T-helper 2 cell treated with Interferon-gamma antibody and Interleukin-4, amounts not matched to agents 5 μg/mL and 100 μg/mL, for 36 hours (primary cell): ENCODE data around the gene FKRP.
"Not testable (repeated sequence)": the region's sequence is repeated elsewhere in the genome, so short reads cannot be mapped to it uniquely, and the experiment has no call there.

Source experiments
- DNase-seq: peaks from one replicate; pipeline ENCODE4 v3.0.0; 2021; ENCODE audit warnings: low spot score
- H3K27ac Mint-ChIP-seq: one replicate; pipeline ENCODE4 v1.8.0; 2021; ENCODE audit warnings: mild to moderate bottlenecking, mixed read lengths
- H3K27me3 Mint-ChIP-seq: one replicate; pipeline ENCODE4 v1.8.0; 2021; ENCODE audit warnings: low read depth, mixed read lengths
- H3K36me3 Mint-ChIP-seq: one replicate; pipeline ENCODE4 v1.8.0; 2021; ENCODE audit warnings: low read depth, mixed read lengths
- H3K4me1 Mint-ChIP-seq: one replicate; pipeline ENCODE4 v1.8.0; 2021; ENCODE audit warnings: low read depth, mixed read lengths
- H3K4me3 Mint-ChIP-seq: one replicate; pipeline ENCODE4 v1.8.0; 2022; ENCODE audit warnings: mild to moderate bottlenecking, moderate library complexity, mixed read lengths
- H3K9me3 Mint-ChIP-seq: one replicate; pipeline ENCODE4 v1.8.0; 2021; ENCODE audit warnings: mixed read lengths

Gene FKRP

DNA sequence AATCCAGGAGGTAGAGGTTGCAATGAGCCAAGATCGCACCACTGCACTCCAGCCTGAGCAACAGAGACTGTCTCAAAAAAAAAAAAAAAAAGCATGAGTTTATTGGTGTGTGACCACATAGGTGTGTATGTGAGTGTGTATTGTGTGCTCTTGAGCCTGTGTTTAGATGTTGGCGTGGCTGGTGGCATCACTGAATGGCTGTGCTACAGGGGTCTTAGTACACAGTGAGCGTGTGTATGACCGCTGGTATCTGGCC lies 40.1 kb downstream of the FKRP start:
- peaks cover 54% of the 10 kb centered on the region for H3K36me3 Mint-ChIP-seq
- H3K4me1 Mint-ChIP-seq, result peaks cover 47% of the 10 kb centered on the region
- H3K27ac Mint-ChIP-seq, result peak overlapping the region; percentile 90
- peak overlapping the region; percentile 92 for H3K4me3 Mint-ChIP-seq
- H3K9me3 Mint-ChIP-seq, result no peaks in the 10 kb centered on the region
- DNase-seq, result no peak
- H3K27me3 Mint-ChIP-seq, result no peaks in the 10 kb centered on the region

DNA sequence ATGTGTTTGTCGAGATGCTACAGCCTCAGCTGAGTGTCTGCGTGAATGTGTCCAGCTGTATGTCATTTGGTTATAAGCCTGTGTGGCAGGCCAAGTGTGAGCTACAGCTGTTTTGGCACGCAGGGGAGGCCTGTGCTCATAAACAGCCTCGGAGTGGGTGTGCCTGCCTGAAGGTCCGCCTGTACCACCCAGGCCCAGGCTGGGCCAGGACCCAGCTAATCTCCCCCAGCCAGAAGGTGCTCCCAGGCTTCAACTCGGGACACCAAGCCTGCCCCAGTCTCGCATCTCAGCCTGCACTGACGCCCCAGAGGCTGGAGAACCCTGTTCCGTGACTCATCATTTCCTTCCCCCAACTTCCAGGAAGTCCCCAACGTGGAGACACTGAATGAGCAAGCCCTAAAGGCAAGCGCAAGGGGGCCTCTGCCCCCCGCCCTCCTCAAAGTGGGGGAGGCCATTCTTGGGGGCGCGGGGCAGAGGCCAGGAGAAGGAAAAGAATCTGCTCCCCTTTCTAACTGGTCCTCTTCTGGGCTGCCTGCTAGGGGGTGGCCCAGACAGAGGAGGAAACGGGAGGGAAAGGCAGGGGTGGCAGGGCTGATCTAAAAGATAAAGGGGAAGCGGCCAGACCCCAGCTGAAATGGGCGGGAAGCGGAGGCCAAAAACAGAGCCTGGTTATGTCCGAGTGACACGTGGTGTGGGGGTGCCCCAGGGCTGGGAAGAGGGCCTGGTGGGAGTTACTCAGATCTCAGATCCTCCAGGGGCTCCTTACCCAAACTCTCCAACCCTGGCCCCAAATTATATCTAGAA lies 40.6 kb downstream of the FKRP start:
- H3K36me3 Mint-ChIP-seq, result peaks cover 53% of the 10 kb centered on the region

DNA sequence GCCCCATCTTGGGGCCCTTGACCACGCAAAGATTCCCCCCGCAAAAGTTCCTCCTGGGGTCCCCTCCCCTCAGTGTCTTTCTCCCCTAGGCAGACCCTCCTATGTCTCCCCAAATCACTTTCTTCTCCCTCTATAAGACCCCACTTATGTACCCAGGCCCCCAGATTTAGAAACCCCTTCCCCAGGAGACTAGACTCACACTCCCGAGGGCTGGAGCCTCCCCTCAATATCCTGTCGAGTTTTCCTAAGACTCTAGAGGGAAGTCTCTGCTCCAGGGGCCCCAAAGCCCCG lies 41.1 kb downstream of the FKRP start:
- peak overlapping the region; percentile 90 for H3K27ac Mint-ChIP-seq
- DNase-seq, result no peak
- peaks cover 48% of the 10 kb centered on the region for H3K36me3 Mint-ChIP-seq
- peak overlapping the region; percentile 92 for H3K4me3 Mint-ChIP-seq
- peaks cover 50% of the 10 kb centered on the region for H3K4me1 Mint-ChIP-seq
- no peaks in the 10 kb centered on the region for H3K9me3 Mint-ChIP-seq
- H3K27me3 Mint-ChIP-seq, result no peaks in the 10 kb centered on the region

More for the DNA sequence above, 40.6 kb downstream of the FKRP start:
- peaks cover 46% of the 10 kb centered on the region for H3K4me1 Mint-ChIP-seq
- H3K9me3 Mint-ChIP-seq, result no peaks in the 10 kb centered on the region
- DNase-seq, result peak; percentile 86
- H3K4me3 Mint-ChIP-seq, result peak overlapping the region; percentile 92
- peak overlapping the region; percentile 90 for H3K27ac Mint-ChIP-seq
- H3K27me3 Mint-ChIP-seq, result no peaks in the 10 kb centered on the region

DNA sequence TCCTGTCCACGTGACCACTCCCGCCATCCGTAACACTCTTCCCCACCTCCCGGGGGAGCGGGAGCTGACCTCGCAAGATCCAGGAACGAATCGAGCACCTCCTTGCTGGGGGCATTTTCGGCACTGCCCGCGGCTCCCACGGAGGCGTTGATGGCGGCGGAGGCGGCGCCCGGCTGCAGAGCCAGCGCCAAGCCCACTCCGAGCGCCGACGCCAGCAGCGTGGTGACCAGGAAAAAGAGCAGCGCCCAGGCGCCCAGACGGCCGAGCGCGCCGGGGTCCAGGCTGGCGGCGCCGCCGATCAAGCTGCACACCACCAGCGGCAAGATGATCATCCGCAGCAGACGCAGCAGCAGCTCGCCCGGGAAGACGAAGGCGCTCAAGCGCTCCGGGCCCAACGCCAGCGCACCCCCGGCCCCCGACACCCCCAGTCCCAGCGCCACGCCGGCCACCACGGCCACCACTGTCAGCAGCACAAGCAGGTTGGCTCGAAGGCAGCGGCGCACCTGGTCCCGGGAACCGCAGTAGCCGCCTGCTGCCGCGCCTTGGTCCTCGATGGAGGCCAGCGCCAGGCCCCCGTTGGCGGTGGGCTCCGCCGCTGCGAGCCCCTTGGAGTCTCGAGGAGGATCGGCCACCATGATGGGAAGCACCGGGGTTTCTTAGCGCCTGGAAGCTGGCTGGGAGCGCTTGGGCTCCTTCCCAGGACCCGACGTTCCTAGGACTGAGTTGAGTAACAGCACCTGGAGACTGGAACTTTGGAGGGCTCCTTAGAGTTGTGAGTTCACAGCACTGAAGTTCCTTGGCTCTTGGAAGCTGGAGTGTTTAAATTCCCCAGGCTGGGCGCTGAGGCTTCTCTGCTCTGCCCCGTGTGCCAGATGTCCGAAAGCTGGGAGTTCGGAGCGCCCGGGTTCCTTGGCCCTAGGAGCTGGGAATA lies 41.7 kb downstream of the FKRP start:
- H3K9me3 Mint-ChIP-seq, result no peaks in the 10 kb centered on the region
- DNase-seq, result peak; percentile 41
- H3K36me3 Mint-ChIP-seq, result peaks cover 42% of the 10 kb centered on the region
- peak overlapping the region; percentile 92 for H3K4me3 Mint-ChIP-seq
- peak overlapping the region; percentile 90 for H3K27ac Mint-ChIP-seq
- peaks cover 52% of the 10 kb centered on the region for H3K4me1 Mint-ChIP-seq
- peaks cover 2% of the 10 kb centered on the region for H3K27me3 Mint-ChIP-seq

DNA sequence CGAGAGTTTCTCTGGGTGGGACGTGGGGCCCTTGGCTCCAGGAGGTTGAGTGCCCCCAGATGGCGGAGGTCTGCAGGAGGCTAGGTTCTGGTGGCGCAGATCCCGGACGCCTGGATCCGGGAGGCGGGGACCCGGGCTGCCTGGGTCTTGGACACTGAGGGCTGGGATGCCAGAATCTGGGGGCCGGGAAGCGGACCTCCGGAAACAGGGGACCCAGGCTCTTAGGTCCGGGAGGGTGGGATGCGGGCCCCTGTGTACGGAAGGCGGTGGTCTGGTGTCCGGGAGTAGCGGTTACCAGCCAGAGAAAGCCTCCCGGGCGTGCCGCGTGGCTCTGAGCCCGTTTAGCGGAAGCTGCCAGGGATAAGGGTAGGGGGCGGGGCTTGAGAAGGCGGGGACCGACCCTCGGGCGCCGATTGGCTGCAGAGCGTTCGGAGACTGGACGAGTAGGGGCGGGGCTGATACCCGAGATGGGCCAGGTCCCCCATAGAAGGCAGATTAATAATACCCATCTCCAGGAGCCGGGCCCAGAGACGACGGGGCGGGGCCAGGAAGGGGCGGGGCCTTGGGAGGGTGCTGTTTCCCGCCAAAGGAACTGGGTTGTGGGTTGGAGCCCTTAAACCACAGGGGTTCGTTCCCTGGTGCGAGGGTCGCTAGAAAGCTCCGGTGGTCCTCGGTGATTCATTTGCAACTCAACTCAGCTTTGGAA lies 42.6 kb downstream of the FKRP start, which contains the start of gene SLC1A5:
Gene SLC1A5, minus strand, starts transcription at position 333 of the 706 bp plus-strand sequence. CDS start 629 bp downstream, outside the sequence.
- H3K27me3 Mint-ChIP-seq, result peaks cover 2% of the 10 kb centered on the region
- peaks cover 36% of the 10 kb centered on the region for H3K36me3 Mint-ChIP-seq
- H3K9me3 Mint-ChIP-seq, result no peaks in the 10 kb centered on the region
- peak; percentile 98 for DNase-seq
- H3K4me1 Mint-ChIP-seq, result peaks cover 47% of the 10 kb centered on the region
- H3K27ac Mint-ChIP-seq, result peak within 1 kb of the TSS; percentile 90
- H3K4me3 Mint-ChIP-seq, result peak within 1 kb of the TSS; percentile 92

DNA sequence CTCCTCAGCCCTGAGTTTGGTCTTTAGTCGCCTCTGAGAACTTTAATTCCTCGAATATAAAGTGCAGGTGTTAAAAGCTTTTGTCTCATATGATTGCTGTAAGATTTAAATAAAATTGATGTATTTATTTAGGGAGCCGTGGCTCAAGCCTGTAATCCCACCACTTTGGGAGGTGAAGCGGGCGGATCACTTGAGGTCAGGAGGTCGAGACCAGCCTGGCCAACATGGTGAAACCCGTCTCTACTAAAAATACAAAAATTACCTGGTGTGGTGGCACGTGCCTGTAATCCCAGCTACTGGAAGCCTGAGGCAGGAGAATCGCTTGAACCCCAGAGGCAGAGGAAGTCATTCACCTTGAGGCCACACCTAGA lies 43.1 kb downstream of the FKRP start:
- peaks cover 2% of the 10 kb centered on the region for H3K27me3 Mint-ChIP-seq
- peaks cover 31% of the 10 kb centered on the region for H3K36me3 Mint-ChIP-seq
- peak overlapping the region; percentile 92 for H3K4me3 Mint-ChIP-seq
- H3K9me3 Mint-ChIP-seq, result no peaks in the 10 kb centered on the region
- peaks cover 42% of the 10 kb centered on the region for H3K4me1 Mint-ChIP-seq
- H3K27ac Mint-ChIP-seq, result peak overlapping the region; percentile 90
- no peak for DNase-seq

DNA sequence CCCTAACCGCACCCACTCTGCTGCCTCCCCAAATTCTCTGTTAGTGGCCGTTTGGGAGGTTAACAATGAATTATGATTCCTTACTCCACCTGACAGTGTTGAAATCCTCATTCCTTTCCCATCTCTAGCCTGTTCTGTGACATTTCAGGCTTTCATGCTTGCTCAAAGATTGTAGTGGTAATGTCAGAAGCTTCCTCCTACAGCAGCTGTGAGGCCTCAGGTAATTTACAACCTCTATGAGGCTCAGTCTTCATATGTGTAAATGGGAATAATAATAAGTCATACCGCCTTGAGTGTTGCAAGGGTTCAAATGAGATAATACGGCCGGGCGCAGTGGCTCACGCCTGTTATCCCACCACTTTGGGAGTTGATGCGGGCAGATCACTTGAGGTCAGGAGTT lies 43.5 kb downstream of the FKRP start:
- no peaks in the 10 kb centered on the region for H3K9me3 Mint-ChIP-seq
- H3K36me3 Mint-ChIP-seq, result peaks cover 27% of the 10 kb centered on the region
- H3K27me3 Mint-ChIP-seq, result peaks cover 2% of the 10 kb centered on the region
- no peak for DNase-seq
- peak overlapping the region; percentile 16 for H3K4me3 Mint-ChIP-seq
- no peak overlapping the region for H3K27ac Mint-ChIP-seq
- peaks cover 37% of the 10 kb centered on the region for H3K4me1 Mint-ChIP-seq

DNA sequence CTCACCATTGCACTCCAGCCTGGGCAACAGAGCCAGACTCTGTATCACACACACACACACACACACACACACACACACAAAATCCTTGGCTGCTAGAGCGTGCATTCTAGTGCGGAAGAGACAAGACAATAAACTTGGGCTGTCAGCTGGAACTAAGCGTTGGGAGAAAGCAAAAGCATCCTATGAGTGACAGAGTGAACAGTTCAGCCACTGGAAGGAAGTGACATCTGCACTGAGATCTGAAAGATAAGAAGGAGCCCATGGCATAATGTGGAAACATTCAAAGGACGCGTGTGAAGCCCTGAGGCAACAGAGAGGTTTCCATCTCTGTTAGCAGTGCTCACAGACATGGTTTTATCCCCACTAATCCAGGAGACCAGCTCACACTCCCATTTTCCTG lies 46.1 kb downstream of the FKRP start:
- Mint-ChIP-seq H3K4me3 (peak overlapping the region; percentile 47), H3K36me3 (peaks cover 2% of the 10 kb centered on the region), H3K27me3 (peaks cover 2% of the 10 kb centered on the region), H3K27ac (peak overlapping the region; percentile 87), H3K4me1 (peaks cover 21% of the 10 kb centered on the region), H3K9me3 (no peaks in the 10 kb centered on the region)
- peak; percentile 53 for DNase-seq

DNA sequence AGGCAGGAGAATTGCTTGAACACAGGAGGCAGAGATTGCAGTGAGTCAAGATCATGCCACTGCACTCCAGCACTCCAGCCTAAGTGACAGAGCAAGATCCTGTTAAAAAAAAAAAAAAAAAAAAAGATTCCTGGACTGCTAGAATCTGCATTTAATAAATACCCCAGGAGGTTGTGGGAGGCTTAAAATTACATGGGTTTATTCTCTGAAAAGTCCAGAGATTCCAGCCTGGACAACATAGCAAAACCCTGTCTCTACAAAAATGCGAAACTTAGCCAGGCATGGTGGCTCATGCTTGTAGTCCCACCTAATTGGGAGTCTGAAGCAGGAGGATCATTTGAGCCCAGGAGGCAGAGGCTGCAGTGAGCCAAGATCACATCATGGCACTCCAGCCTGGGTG lies 52.0 kb downstream of the FKRP start:
- no peak overlapping the region for H3K4me3 Mint-ChIP-seq
- H3K9me3 Mint-ChIP-seq, result no peaks in the 10 kb centered on the region
- H3K27ac Mint-ChIP-seq, result no peak overlapping the region
- no peaks in the 10 kb centered on the region for H3K27me3 Mint-ChIP-seq
- H3K4me1 Mint-ChIP-seq, result no peaks in the 10 kb centered on the region
- no peak for DNase-seq
- H3K36me3 Mint-ChIP-seq, result no peaks in the 10 kb centered on the region

DNA sequence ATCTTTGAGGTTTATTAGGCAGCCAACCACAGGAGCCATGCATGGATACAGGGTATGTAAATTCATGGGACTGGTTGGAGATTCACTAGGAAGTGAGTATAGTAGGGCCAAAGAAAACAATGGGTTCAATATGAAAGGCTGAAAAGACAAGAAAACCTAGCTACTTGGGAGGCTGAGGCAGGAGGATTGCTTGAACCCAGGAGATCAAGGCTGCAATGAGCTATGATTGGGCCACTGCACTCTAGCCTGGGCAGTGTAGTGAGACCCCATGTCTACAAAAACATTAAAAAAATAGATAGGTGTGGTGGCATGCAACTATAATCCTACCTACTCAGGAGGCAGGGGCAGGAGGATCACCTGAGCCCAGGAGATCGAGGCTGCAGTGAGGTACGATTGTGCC lies 52.9 kb downstream of the FKRP start:
- Mint-ChIP-seq H3K9me3 (no peaks in the 10 kb centered on the region), H3K27ac (no peak overlapping the region), H3K36me3 (no peaks in the 10 kb centered on the region), H3K4me3 (no peak overlapping the region), H3K27me3 (no peaks in the 10 kb centered on the region), H3K4me1 (no peaks in the 10 kb centered on the region)
- DNase-seq, result no peak

DNA sequence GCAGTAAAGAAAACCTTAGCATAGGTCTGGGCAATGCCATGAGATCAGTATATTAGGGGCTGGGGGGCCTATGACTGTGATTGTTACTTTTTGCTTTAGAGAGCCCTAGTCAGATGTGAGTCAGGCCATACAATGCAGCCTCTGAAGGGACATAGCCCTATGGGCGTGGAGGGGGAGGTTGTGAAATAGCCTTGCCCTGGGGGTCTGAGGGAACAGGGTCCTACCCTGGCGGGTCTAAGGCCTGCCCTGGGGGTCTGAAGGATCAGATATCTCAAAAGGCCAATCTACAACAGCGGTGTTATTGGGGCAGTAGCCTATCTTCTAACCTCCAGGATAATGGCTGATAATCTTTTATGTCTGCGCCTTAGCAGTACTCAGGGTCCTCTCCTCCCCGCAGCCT lies 56.3 kb downstream of the FKRP start:
- no peaks in the 10 kb centered on the region for H3K9me3 Mint-ChIP-seq
- no peak for DNase-seq
- H3K36me3 Mint-ChIP-seq, result no peaks in the 10 kb centered on the region
- no peak overlapping the region for H3K4me3 Mint-ChIP-seq
- H3K27ac Mint-ChIP-seq, result no peak overlapping the region
- no peaks in the 10 kb centered on the region for H3K4me1 Mint-ChIP-seq
- H3K27me3 Mint-ChIP-seq, result no peaks in the 10 kb centered on the region

DNA sequence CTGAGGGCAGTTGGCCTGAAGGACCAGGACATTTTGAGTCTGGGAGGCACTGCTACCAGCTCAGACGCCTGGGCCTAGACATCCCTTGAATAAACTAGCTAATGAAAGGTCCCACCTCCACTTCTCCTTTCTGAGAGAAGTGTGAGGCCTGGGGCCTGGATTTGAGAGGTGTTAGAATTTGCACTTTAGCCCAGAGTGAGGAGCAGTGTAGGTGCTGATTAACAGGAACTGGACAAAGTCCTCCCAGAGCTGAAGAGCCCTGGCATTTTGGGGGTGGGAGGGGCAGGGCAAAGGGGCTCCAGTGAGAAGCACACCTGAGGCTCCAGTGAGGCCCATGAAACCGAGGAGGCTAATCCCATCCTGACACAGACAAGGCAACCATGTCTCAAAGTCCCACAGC lies 57.7 kb downstream of the FKRP start:
- Mint-ChIP-seq H3K9me3 (no peaks in the 10 kb centered on the region), H3K4me1 (no peaks in the 10 kb centered on the region), H3K27ac (no peak overlapping the region), H3K4me3 (no peak overlapping the region), H3K27me3 (no peaks in the 10 kb centered on the region), H3K36me3 (no peaks in the 10 kb centered on the region)
- no peak for DNase-seq

DNA sequence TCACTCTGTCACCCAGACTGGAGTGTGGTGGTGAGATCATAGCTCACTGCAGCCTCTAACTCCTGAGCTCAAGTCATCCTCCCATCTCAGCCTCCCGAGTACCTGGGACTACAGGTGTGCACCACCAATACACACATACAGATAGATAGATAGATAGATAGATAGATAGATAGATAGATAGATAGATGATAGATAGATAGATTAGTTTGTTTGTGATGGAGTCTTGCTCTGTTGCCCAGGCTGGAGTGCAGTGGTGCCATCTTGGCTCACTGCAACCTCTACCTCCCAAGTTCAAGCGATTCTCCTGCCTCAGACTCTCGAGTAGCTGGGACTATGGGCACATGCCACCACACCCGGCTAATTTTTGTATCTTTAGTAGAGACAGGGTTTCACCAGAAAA lies 58.6 kb downstream of the FKRP start:
- H3K27ac Mint-ChIP-seq, H3K36me3 Mint-ChIP-seq, H3K4me3 Mint-ChIP-seq, H3K4me1 Mint-ChIP-seq, H3K27me3 Mint-ChIP-seq, DNase-seq, H3K9me3 Mint-ChIP-seq: not testable (repeated sequence)

DNA sequence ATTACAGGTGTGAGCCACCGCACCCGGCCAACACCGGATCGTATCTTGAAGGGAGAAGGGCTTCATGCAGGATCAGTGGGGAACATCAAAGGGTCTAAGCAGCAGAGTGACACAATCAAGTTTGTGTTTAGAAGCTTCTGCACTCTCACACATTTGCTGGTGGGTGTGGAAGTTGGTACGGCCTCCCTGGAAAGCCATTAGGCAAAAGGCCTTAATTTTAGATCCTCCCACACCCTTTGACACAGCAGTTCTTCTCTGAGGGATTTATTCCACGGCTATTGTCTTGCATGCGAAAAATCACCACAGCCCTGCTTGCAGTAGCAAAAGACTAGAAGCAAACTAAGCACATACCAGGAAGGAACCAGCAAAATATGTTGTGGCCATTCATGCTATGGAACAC lies 60.8 kb downstream of the FKRP start:
- Mint-ChIP-seq H3K9me3 (no peaks in the 10 kb centered on the region), H3K36me3 (no peaks in the 10 kb centered on the region), H3K4me1 (no peaks in the 10 kb centered on the region), H3K27me3 (no peaks in the 10 kb centered on the region), H3K4me3 (no peak overlapping the region), H3K27ac (no peak overlapping the region)
- no peak for DNase-seq
